Keratinocyte (primary cell): ENCODE data around the gene KMT2C.

Experiments used
- EZH2 ChIP-seq: IDR thresholded peaks from one replicate; pipeline ENCODE4 v1.6.1; 2012; ENCODE audit warnings: inconsistent platforms, mild to moderate bottlenecking, low read length, moderate library complexity
- TF ChIP-seq, protein P1 (sequence below), 3 experiments: IDR thresholded peaks in 1 of 3; conservative IDR thresholded peaks in 1 of 3; optimal IDR thresholded peaks in 1 of 3; 2 replicates in 2 of 3; 3 replicates in 1 of 3; pipeline versions ENCODE3 to v1.5.1; 2011; ENCODE audit warnings: low read length in 3 of 3, mild to moderate bottlenecking in 3 of 3, moderate library complexity in 2 of 3, control low read depth in 1 of 3, inconsistent platforms in 1 of 3; ENCODE audit not compliant: insufficient read depth in 2 of 3; ENCODE audit errors: extremely low read depth in 1 of 3

DNA sequence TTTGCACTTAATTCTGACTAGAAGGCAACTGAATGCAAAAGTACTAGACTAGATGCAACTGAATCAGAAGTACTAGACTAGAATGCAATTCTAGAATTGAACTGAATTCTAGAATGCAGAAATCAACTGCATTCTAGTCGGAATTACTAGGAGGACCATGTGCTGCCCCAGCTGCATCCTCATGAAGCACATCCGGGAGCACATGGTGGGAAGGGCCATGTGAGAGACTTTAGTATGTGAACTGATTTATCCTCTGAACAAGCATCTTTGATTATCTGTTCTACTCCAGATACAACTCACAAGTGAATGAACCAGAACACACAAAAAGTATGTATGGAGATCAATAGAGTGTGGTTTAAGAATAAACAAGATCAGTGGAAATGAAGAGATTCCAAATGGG is 295.2 kb downstream of the KMT2C start:
- TF ChIP-seq, protein P1, sequence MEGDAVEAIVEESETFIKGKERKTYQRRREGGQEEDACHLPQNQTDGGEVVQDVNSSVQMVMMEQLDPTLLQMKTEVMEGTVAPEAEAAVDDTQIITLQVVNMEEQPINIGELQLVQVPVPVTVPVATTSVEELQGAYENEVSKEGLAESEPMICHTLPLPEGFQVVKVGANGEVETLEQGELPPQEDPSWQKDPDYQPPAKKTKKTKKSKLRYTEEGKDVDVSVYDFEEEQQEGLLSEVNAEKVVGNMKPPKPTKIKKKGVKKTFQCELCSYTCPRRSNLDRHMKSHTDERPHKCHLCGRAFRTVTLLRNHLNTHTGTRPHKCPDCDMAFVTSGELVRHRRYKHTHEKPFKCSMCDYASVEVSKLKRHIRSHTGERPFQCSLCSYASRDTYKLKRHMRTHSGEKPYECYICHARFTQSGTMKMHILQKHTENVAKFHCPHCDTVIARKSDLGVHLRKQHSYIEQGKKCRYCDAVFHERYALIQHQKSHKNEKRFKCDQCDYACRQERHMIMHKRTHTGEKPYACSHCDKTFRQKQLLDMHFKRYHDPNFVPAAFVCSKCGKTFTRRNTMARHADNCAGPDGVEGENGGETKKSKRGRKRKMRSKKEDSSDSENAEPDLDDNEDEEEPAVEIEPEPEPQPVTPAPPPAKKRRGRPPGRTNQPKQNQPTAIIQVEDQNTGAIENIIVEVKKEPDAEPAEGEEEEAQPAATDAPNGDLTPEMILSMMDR (optimal IDR thresholded peaks at IDR 0.05 in 1 of 3, IDR thresholded peaks at IDR 0.05 in 1 of 3, conservative IDR thresholded peaks at IDR 0.05 in 1 of 3; ENCODE audit: extremely low read depth in 1 of 3, insufficient read depth in 2 of 3, low read length in 3 of 3): no peak
- TF ChIP-seq EZH2: no peak
